H9 (cell line): ENCODE data around the gene CEP68. TPM values are rescaled to one million over a fixed set of nuclear protein-coding genes. Genes with fewer than 3 reads are reported as not detected.

ENCODE experiments used
- DNase-seq: peaks from one replicate; pipeline ENCODE4 v3.0.0-alpha.2; 2017
- H2AFZ ChIP-seq: one replicate; pipeline ENCODE4 v1.6.1; 2013; ENCODE audit warnings: mild to moderate bottlenecking, low read length, control low read depth, moderate library complexity
- H2AK5ac ChIP-seq: 2 replicates; pipeline ENCODE4 v1.6.1; 2013; ENCODE audit warnings: low read length, control low read depth, mixed read lengths; ENCODE audit not compliant: insufficient read length
- H2BK120ac ChIP-seq: one replicate; pipeline ENCODE4 v1.6.1; 2013; ENCODE audit warnings: low read depth, mild to moderate bottlenecking, low read length, control low read depth, inconsistent platforms; ENCODE audit not compliant: poor library complexity, severe bottlenecking
- H2BK12ac ChIP-seq: 2 replicates; pipeline ENCODE4 v1.6.1; 2013; ENCODE audit warnings: low read length, control low read depth, mixed read lengths, low read depth; ENCODE audit not compliant: insufficient read length
- H2BK15ac ChIP-seq: 2 replicates; pipeline ENCODE4 v1.6.1; 2013; ENCODE audit warnings: low read depth, low read length, control low read depth
- H2BK20ac ChIP-seq: one replicate; pipeline ENCODE4 v1.6.1; 2013; ENCODE audit warnings: low read depth, mild to moderate bottlenecking, low read length, control low read depth, inconsistent platforms; ENCODE audit not compliant: poor library complexity, severe bottlenecking
- H2BK5ac ChIP-seq: 2 replicates; pipeline ENCODE4 v1.6.1; 2013; ENCODE audit warnings: low read length, control low read depth, mixed read lengths; ENCODE audit not compliant: insufficient read length
- H3K14ac ChIP-seq: 2 replicates; pipeline ENCODE4 v1.6.1; 2013; ENCODE audit warnings: low read length, control low read depth; ENCODE audit not compliant: insufficient read depth
- H3K18ac ChIP-seq: 2 replicates; pipeline ENCODE4 v1.6.1; 2013; ENCODE audit warnings: low read depth, mild to moderate bottlenecking, mixed read lengths, low read length, control low read depth; ENCODE audit not compliant: insufficient read length
- H3K23ac ChIP-seq: 2 replicates; pipeline ENCODE4 v1.6.1; 2013; ENCODE audit warnings: low read length, control low read depth, mixed read lengths, low read depth; ENCODE audit not compliant: insufficient read length
- H3K23me2 ChIP-seq: 2 replicates; pipeline ENCODE4 v1.6.1; 2013; ENCODE audit warnings: low read depth, mild to moderate bottlenecking, mixed read lengths, low read length, control low read depth; ENCODE audit not compliant: insufficient read length, poor library complexity, severe bottlenecking
- H3K27ac ChIP-seq: 2 replicates; pipeline ENCODE4 v1.5.1; 2013; ENCODE audit warnings: low read length, control low read depth, mixed read lengths, low read depth; ENCODE audit not compliant: insufficient read length
- H3K27me3 ChIP-seq: 2 replicates; pipeline ENCODE4 v1.6.1; 2013; ENCODE audit warnings: low read length, control low read depth, inconsistent platforms; ENCODE audit not compliant: insufficient read depth
- H3K4ac ChIP-seq: 2 replicates; pipeline ENCODE4 v1.6.1; 2013; ENCODE audit warnings: low read depth, mild to moderate bottlenecking, control low read depth, inconsistent platforms, low read length, moderate library complexity
- H3K4me1 ChIP-seq: 2 replicates; pipeline ENCODE4 v1.6.1; 2013; ENCODE audit warnings: low read length, control low read depth, inconsistent platforms; ENCODE audit not compliant: insufficient read depth
- H3K4me2 ChIP-seq: 2 replicates; pipeline ENCODE4 v1.6.1; 2013; ENCODE audit warnings: low read length, control low read depth, mixed read lengths; ENCODE audit not compliant: insufficient read length, insufficient read depth
- H3K56ac ChIP-seq: 2 replicates; pipeline ENCODE4 v1.6.1; 2013; ENCODE audit warnings: low read depth, mild to moderate bottlenecking, mixed read lengths, low read length, control low read depth; ENCODE audit not compliant: insufficient read length
- H3K79me1 ChIP-seq: 2 replicates; pipeline ENCODE4 v1.6.1; 2013; ENCODE audit warnings: low read depth, mild to moderate bottlenecking, moderate library complexity, low read length, control low read depth, inconsistent platforms; ENCODE audit not compliant: insufficient read depth, poor library complexity, severe bottlenecking
- H3K79me2 ChIP-seq: 2 replicates; pipeline ENCODE4 v1.6.1; 2013; ENCODE audit warnings: low read length, control low read depth, inconsistent platforms; ENCODE audit not compliant: insufficient read depth
- H3K9ac ChIP-seq: 2 replicates; pipeline ENCODE4 v1.6.1; 2013; ENCODE audit warnings: low read length, control low read depth, mixed read lengths; ENCODE audit not compliant: insufficient read length; ENCODE audit errors: extremely low read depth
- H3K9me3 ChIP-seq: one replicate; pipeline ENCODE4 v1.6.1; 2013; ENCODE audit warnings: low read depth, low read length, inconsistent platforms; ENCODE audit not compliant: control insufficient read depth
- H3T11ph ChIP-seq: one replicate; pipeline ENCODE4 v1.6.1; 2013; ENCODE audit warnings: mild to moderate bottlenecking, low read length, control low read depth, inconsistent platforms
- H4K20me1 ChIP-seq: one replicate; pipeline ENCODE4 v1.6.1; 2013; ENCODE audit not compliant: control insufficient read depth, insufficient read length, insufficient read depth
- H4K5ac ChIP-seq: 2 replicates; pipeline ENCODE4 v1.6.1; 2013; ENCODE audit warnings: low read depth, mild to moderate bottlenecking, mixed read lengths, low read length, control low read depth; ENCODE audit not compliant: insufficient read length
- H4K8ac ChIP-seq: replicated peaks from 2 replicates; pipeline ENCODE4 v1.6.1; 2013; ENCODE audit warnings: low read length, control low read depth, mixed read lengths, low read depth; ENCODE audit not compliant: insufficient read length
- H4K91ac ChIP-seq: 2 replicates; pipeline ENCODE4 v1.6.1; 2013; ENCODE audit warnings: low read depth, mild to moderate bottlenecking, moderate library complexity, mixed read lengths, low read length, control low read depth; ENCODE audit not compliant: insufficient read length
- H3K27ac Mint-ChIP-seq, 3 experiments: 2 replicates in 2 of 3; 3 replicates in 1 of 3; pipeline ENCODE4 v1.8.0; 2020 to 2021; ENCODE audit warnings: mixed read lengths in 3 of 3, mild to moderate bottlenecking in 1 of 3, moderate library complexity in 1 of 3
- H3K27me3 Mint-ChIP-seq: 2 replicates; pipeline ENCODE4 v1.8.0; 2021; ENCODE audit warnings: low read depth, mild to moderate bottlenecking, moderate library complexity, mixed read lengths
- H3K36me3 Mint-ChIP-seq, 3 experiments: 2 replicates in 2 of 3; 3 replicates in 1 of 3; pipeline ENCODE4 v1.8.0; 2020 to 2021; ENCODE audit warnings: low read depth in 3 of 3, mixed read lengths in 3 of 3; ENCODE audit not compliant: insufficient read depth in 1 of 3
- H3K4me1 Mint-ChIP-seq, 2 experiments: 2 replicates each; pipeline ENCODE4 v1.8.0; 2020; ENCODE audit warnings: mixed read lengths in 2 of 2
- H3K4me3 Mint-ChIP-seq, 2 experiments: 2 replicates in 1 of 2; 3 replicates in 1 of 2; pipeline ENCODE4 v1.8.0; 2020 to 2021; ENCODE audit warnings: mild to moderate bottlenecking in 2 of 2, mixed read lengths in 2 of 2, moderate library complexity in 1 of 2
- H3K9me3 Mint-ChIP-seq, 2 experiments: 2 replicates in 1 of 2; 3 replicates in 1 of 2; pipeline ENCODE4 v1.8.0; 2020; ENCODE audit warnings: mild to moderate bottlenecking in 2 of 2, mixed read lengths in 2 of 2, moderate library complexity in 1 of 2
- CTCF ChIP-seq: fragments of 200-600 bp; sonication (generic); conservative IDR thresholded peaks from 3 replicates; pipeline ENCODE4 v1.8.0; 2021; ENCODE audit warnings: antibody characterized with exemption, mild to moderate bottlenecking
- WGBS: extraction: QIAGEN DNeasy Blood & Tissue Kit; methylation state at CpG from one replicate; pipeline ENCODE4 v1.1.7; 2013; ENCODE audit warnings: missing lambda C conversion rate, low lambda C conversion rate, mixed read lengths; ENCODE audit not compliant: insufficient read length; ENCODE audit errors: extremely low coverage; 5-methylcytosine and 5-hydroxymethylcytosine counted together
- total RNA-seq: library from RNA; stranded (reverse); gene quantifications from 2 replicates; pipeline ENCODE4 v1.2.1, GENCODE V29; 2021

Gene CEP68
- total RNA-seq, 1 experiment from 2014 or later, result 20.2 TPM

GRCh38 chr2:65023742-65024141, 32.5 kb upstream of the CEP68 start:
- H3K79me1 ChIP-seq, result no peaks in the 10 kb centered on the region

More at GRCh38 chr2:65023742-65024141, 32.5 kb upstream of the CEP68 start:
- Histone ChIP-seq H2BK20ac (no peak overlapping the region), H3K18ac (no peak overlapping the region), H3K23me2 (no peaks in the 10 kb centered on the region), H3K9me3 (no peaks in the 10 kb centered on the region), H4K20me1 (no peaks in the 10 kb centered on the region), H3K56ac (no peak overlapping the region), H2AFZ (no peak overlapping the region), H3K27ac (no peak overlapping the region), H2BK12ac (no peak overlapping the region), H3K79me2 (no peaks in the 10 kb centered on the region), H2BK5ac (no peak overlapping the region), H4K5ac (no peak overlapping the region), H3K4me2 (no peak overlapping the region), H3K14ac (no peak overlapping the region), H3K4me1 (no peaks in the 10 kb centered on the region), H2BK15ac (no peak overlapping the region), H3K23ac (no peak overlapping the region), H2BK120ac (no peak overlapping the region), H3K27me3 (no peaks in the 10 kb centered on the region), H2AK5ac (no peak overlapping the region), H3T11ph (no peak overlapping the region), H3K4ac (no peak overlapping the region), H4K8ac (no peak overlapping the region), H4K91ac (no peak overlapping the region), H3K9ac (no peak overlapping the region)
- H3K9me3 Mint-ChIP-seq, result no peaks in the 10 kb centered on the region
- no peak for TF ChIP-seq CTCF
- WGBS, result no CpG with 5 or more reads among the region's 8 CpGs
- DNase-seq, result no peak
- H3K27me3 Mint-ChIP-seq, result no peaks in the 10 kb centered on the region
- H3K4me1 Mint-ChIP-seq, result peaks cover 3 to 5% of the 10 kb centered on the region in 2 experiments; a peak in 2 of 4 replicates
- no peak overlapping the region for H3K4me3 Mint-ChIP-seq
- peaks cover 0 to 2% (median 0%) of the 10 kb centered on the region in 3 experiments; a peak in 2 of 7 replicates for H3K36me3 Mint-ChIP-seq
- H3K27ac Mint-ChIP-seq, result no peak overlapping the region
